Mesenchymal stem cell (in vitro differentiated cells and primary cell): ENCODE measurements around the gene DHRS4.
"Not testable (repeated sequence)": the region's sequence is repeated elsewhere in the genome, so short reads cannot be mapped to it uniquely, and the experiment has no call there.

Source experiments
- DNase-seq: peaks from one replicate; pipeline ENCODE4 v3.0.0-alpha.2; 2013
- H2AFZ ChIP-seq: one replicate; pipeline ENCODE4 v1.6.1; 2013; ENCODE audit warnings: low read depth, mild to moderate bottlenecking, control low read depth, inconsistent platforms, low read length, moderate library complexity
- H2AK5ac ChIP-seq: 2 replicates; pipeline ENCODE4 v1.6.1; 2013; ENCODE audit warnings: low read length, moderate library complexity, mild to moderate bottlenecking, inconsistent platforms; ENCODE audit not compliant: severe bottlenecking
- H2BK120ac ChIP-seq: one replicate; pipeline ENCODE4 v1.6.1; 2013; ENCODE audit warnings: low read depth, mild to moderate bottlenecking, inconsistent platforms, low read length, moderate library complexity
- H2BK12ac ChIP-seq, 2 experiments: one replicate each; pipeline ENCODE4 v1.6.1; 2013; ENCODE audit warnings: inconsistent platforms in 2 of 2, low read length in 2 of 2, mild to moderate bottlenecking in 2 of 2, moderate library complexity in 2 of 2, control low read depth in 1 of 2
- H2BK15ac ChIP-seq: one replicate; pipeline ENCODE4 v1.6.1; 2013; ENCODE audit warnings: mild to moderate bottlenecking, low read depth, inconsistent platforms; ENCODE audit not compliant: poor library complexity, severe bottlenecking
- H2BK5ac ChIP-seq: 2 replicates; pipeline ENCODE4 v1.6.1; 2013; ENCODE audit warnings: low read depth, mild to moderate bottlenecking, low read length, control low read depth, inconsistent platforms; ENCODE audit not compliant: poor library complexity, severe bottlenecking
- H3K14ac ChIP-seq, 2 experiments: one replicate each; pipeline ENCODE4 v1.6.1; 2013; ENCODE audit warnings: inconsistent platforms in 2 of 2, low read length in 2 of 2, control low read depth in 1 of 2, mild to moderate bottlenecking in 1 of 2, moderate library complexity in 1 of 2
- H3K18ac ChIP-seq, 2 experiments: one replicate each; pipeline ENCODE4 v1.6.1; 2013; ENCODE audit warnings: inconsistent platforms in 2 of 2, low read length in 2 of 2, control low read depth in 1 of 2, low read depth in 1 of 2, mild to moderate bottlenecking in 1 of 2
- H3K23ac ChIP-seq, 2 experiments: one replicate each; pipeline ENCODE4 v1.6.1; 2013; ENCODE audit warnings: inconsistent platforms in 2 of 2, low read length in 2 of 2, mild to moderate bottlenecking in 2 of 2, moderate library complexity in 2 of 2, control low read depth in 1 of 2
- H3K27ac ChIP-seq: 2 replicates; pipeline ENCODE4 v1.5.1; 2013; ENCODE audit warnings: mild to moderate bottlenecking, moderate library complexity, low read length, control low read depth, inconsistent platforms; ENCODE audit not compliant: poor library complexity, severe bottlenecking
- H3K27me3 ChIP-seq, 2 experiments: 2 replicates each; pipeline versions ENCODE4 v1.6.1 to v1.7.0; 2013; ENCODE audit warnings: low read length in 2 of 2, mild to moderate bottlenecking in 2 of 2, moderate library complexity in 2 of 2, control low read depth in 1 of 2, inconsistent platforms in 1 of 2; ENCODE audit not compliant: control insufficient read depth in 1 of 2, insufficient read depth in 1 of 2
- H3K36me3 ChIP-seq, 2 experiments: 2 replicates each; pipeline versions ENCODE4 v1.6.1 to v1.7.0; 2013; ENCODE audit warnings: low read length in 2 of 2, control low read depth in 1 of 2, inconsistent platforms in 1 of 2, low read depth in 1 of 2, mild to moderate bottlenecking in 1 of 2; ENCODE audit not compliant: insufficient read depth in 2 of 2, control insufficient read depth in 1 of 2
- H3K4ac ChIP-seq, 2 experiments: one replicate each; pipeline ENCODE4 v1.6.1; 2013; ENCODE audit warnings: inconsistent platforms in 2 of 2, low read length in 2 of 2, mild to moderate bottlenecking in 2 of 2, moderate library complexity in 2 of 2, control low read depth in 1 of 2, low read depth in 1 of 2
- H3K4me1 ChIP-seq: 2 replicates; pipeline ENCODE4 v1.6.1; 2013; ENCODE audit warnings: low read depth, low read length, control low read depth; ENCODE audit not compliant: control insufficient read depth, insufficient read depth
- H3K4me2 ChIP-seq: 2 replicates; pipeline ENCODE4 v1.6.1; 2013; ENCODE audit warnings: low read length, mild to moderate bottlenecking, inconsistent platforms; ENCODE audit not compliant: poor library complexity, severe bottlenecking
- H3K4me3 ChIP-seq, 2 experiments: 2 replicates each; pipeline versions ENCODE4 v1.5.1 to v1.7.0; 2013; ENCODE audit warnings: low read length in 2 of 2, mild to moderate bottlenecking in 2 of 2, control low read depth in 1 of 2, low read depth in 1 of 2; ENCODE audit not compliant: insufficient read depth in 1 of 2
- H3K79me1 ChIP-seq: replicated peaks from 2 replicates; pipeline ENCODE4 v1.6.1; 2013; ENCODE audit warnings: mild to moderate bottlenecking, control low read depth, low read length, inconsistent platforms; ENCODE audit not compliant: poor library complexity, severe bottlenecking
- H3K9ac ChIP-seq: 2 replicates; pipeline ENCODE4 v1.7.0; 2013; ENCODE audit warnings: mild to moderate bottlenecking, low read length, moderate library complexity
- H3K9me3 ChIP-seq: 2 replicates; pipeline ENCODE4 v1.7.0; 2013; ENCODE audit warnings: mild to moderate bottlenecking, low read length; ENCODE audit not compliant: control insufficient read depth
- H4K8ac ChIP-seq: one replicate; pipeline ENCODE4 v1.6.1; 2013; ENCODE audit warnings: inconsistent platforms, mild to moderate bottlenecking, low read length, moderate library complexity
- H4K91ac ChIP-seq: one replicate; pipeline ENCODE4 v1.6.1; 2013; ENCODE audit warnings: mild to moderate bottlenecking, low read length, inconsistent platforms
- WGBS: methylation state at CpG from one replicate; pipeline ENCODE4 v1.1.7; 2013; ENCODE audit warnings: mixed read lengths; 5-methylcytosine and 5-hydroxymethylcytosine counted together

The DHRS4 gene

DNA sequence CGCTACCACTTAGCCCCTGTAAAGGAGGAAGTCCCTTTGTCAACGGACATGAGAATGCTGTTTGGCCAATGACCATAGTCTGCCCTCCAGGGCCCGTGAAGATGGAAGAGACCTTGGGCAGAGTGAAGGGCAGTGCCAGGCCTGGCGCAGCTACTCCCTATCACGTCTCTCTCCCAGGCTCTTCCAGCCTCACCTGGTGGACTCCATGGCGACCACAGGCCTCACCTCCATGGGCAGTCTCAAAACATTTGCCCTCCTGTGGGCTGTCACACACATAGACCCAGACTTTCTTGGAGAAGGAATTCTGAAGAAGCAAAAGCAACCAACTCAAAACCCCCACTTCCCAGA is 480 bp upstream of the DHRS4 start:
- Histone ChIP-seq H3K36me3 (peaks cover 2 to 14% of the 10 kb centered on the region in 2 experiments), H3K79me1 (peaks cover 22% of the 10 kb centered on the region), H3K9ac (peak overlapping the region; percentile 97), H4K8ac (peak overlapping the region; percentile 62), H3K4me3 (peak overlapping the region; percentile 62 to 99), H3K4me2 (peak overlapping the region; percentile 73)
- WGBS: 80% methylated on average over 6 of the region's 6 CpGs
- H2AK5ac ChIP-seq, H2AFZ ChIP-seq, H2BK12ac ChIP-seq, H3K27ac ChIP-seq, H3K14ac ChIP-seq, H2BK15ac ChIP-seq, H3K4ac ChIP-seq, DNase-seq, H3K4me1 ChIP-seq, H4K91ac ChIP-seq, H2BK120ac ChIP-seq, H3K27me3 ChIP-seq, H3K23ac ChIP-seq, H3K9me3 ChIP-seq, H2BK5ac ChIP-seq, H3K18ac ChIP-seq: not testable (repeated sequence)

DNA sequence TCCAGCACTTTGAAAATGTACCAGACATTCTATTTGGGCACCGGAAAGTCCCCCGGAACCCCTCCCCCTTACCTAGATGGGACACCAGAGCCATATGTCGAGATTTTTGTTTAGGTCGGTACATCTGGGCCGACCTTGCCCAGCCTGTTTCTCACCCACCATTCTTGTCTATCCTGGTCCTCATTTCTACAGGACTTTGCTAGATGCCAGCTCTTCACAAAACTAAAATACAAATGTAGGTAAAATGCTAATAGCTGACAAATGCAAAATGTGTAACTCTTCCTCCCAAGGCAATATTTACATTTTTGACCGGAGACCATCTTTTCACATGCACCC is 677 bp downstream of the DHRS4 start:
- peaks cover 22% of the 10 kb centered on the region for H3K79me1 ChIP-seq
- DNase-seq, H2BK120ac ChIP-seq, H3K4me1 ChIP-seq, H3K27ac ChIP-seq, H3K23ac ChIP-seq, H2AK5ac ChIP-seq, H3K14ac ChIP-seq, H2BK12ac ChIP-seq, H4K91ac ChIP-seq, H2AFZ ChIP-seq, H2BK15ac ChIP-seq, H3K27me3 ChIP-seq, H3K4ac ChIP-seq, H2BK5ac ChIP-seq, H3K9me3 ChIP-seq: not testable (repeated sequence)
- peak overlapping the region in 1 of 2 experiments; percentile 99 for H3K4me3 ChIP-seq
- peak overlapping the region; percentile 37 to 54 for H3K18ac ChIP-seq
- peak overlapping the region; percentile 61 for H4K8ac ChIP-seq
- H3K36me3 ChIP-seq: peaks cover 2 to 20% of the 10 kb centered on the region in 2 experiments
- H3K4me2 ChIP-seq: peak overlapping the region; percentile 73
- H3K9ac ChIP-seq: peak overlapping the region; percentile 97
- under 1% methylated on average over 4 of the region's 6 CpGs for WGBS

DNA sequence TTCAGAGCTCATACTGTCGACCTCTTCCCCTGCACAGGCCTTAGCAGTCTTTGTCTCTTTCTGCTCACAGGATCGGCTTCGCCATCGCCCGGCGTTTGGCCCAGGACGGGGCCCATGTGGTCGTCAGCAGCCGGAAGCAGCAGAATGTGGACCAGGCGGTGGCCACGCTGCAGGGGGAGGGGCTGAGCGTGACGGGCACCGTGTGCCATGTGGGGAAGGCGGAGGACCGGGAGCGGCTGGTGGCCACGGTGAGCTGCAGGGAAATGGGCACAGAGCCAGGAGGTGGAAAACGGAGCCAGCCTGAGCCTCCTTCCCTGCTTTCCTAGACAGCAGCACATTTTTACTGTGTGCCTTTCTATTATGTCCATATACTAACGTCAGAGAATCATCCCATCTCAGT is 1.4 kb downstream of the DHRS4 start:
- Histone ChIP-seq H4K8ac (peak overlapping the region; percentile 60), H3K79me1 (peaks cover 21% of the 10 kb centered on the region), H3K36me3 (peaks cover 2 to 20% of the 10 kb centered on the region in 2 experiments)
- not testable (repeated sequence) for H2AK5ac ChIP-seq, H2BK5ac ChIP-seq, H3K27me3 ChIP-seq, H3K9ac ChIP-seq, H2AFZ ChIP-seq, H3K18ac ChIP-seq, H3K23ac ChIP-seq, DNase-seq, H2BK12ac ChIP-seq, H2BK120ac ChIP-seq, H4K91ac ChIP-seq, H2BK15ac ChIP-seq, H3K4ac ChIP-seq, H3K4me2 ChIP-seq, H3K9me3 ChIP-seq, H3K4me3 ChIP-seq, H3K14ac ChIP-seq, H3K27ac ChIP-seq, H3K4me1 ChIP-seq
- 99% methylated on average over 9 of the region's 20 CpGs for WGBS

DNA sequence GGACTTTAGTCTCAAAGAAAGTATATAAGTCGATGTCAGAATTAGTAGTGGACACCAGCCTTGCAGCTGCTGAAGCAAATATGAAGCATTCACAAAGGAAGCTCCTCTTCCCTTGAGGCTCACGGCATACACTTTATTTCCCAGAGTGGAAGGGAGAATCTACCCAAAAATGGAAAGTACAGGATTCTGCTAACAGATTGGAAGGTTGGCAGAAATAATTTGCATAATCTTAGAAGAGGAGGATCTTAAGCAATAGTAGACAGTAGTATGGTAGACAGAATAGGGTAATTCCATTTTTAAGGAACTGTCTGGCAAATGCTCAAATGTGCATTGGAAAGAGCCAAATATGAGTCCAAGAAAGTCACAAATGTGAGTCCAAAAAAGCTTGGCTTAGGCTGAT is 2.2 kb downstream of the DHRS4 start:
- WGBS: 97% methylated on average over 2 of the region's 2 CpGs
- not testable (repeated sequence) for H3K4me1 ChIP-seq, H3K9me3 ChIP-seq

More for the DNA sequence above, 2.2 kb downstream of the DHRS4 start:
- not testable (repeated sequence) for H4K8ac ChIP-seq, H3K4me3 ChIP-seq, H2BK12ac ChIP-seq, DNase-seq, H2BK15ac ChIP-seq, H2BK120ac ChIP-seq, H3K23ac ChIP-seq, H4K91ac ChIP-seq, H3K18ac ChIP-seq, H3K4ac ChIP-seq, H2AFZ ChIP-seq, H2AK5ac ChIP-seq, H3K14ac ChIP-seq, H2BK5ac ChIP-seq, H3K4me2 ChIP-seq, H3K27me3 ChIP-seq, H3K27ac ChIP-seq, H3K9ac ChIP-seq
- H3K36me3 ChIP-seq: peaks cover 2 to 20% of the 10 kb centered on the region in 2 experiments
- H3K79me1 ChIP-seq: peaks cover 17% of the 10 kb centered on the region
